ENCODE measurements around the gene CDC42BPA. TPM values are rescaled to one million over a fixed set of nuclear protein-coding genes. Genes with fewer than 3 reads are reported as not detected.

Gene CDC42BPA
- total RNA-seq, 2 experiments from 2014 or later = 0.32 to 0.89 TPM

- H3K4me1 Mint-ChIP-seq (ENCODE audit: low read depth) = peaks cover 2% of the 10 kb centered on the region
- H3K36me3 Mint-ChIP-seq (ENCODE audit: low read depth) = no peaks in the 10 kb centered on the region
- ChIA-PET CTCF (no interaction called here), POLR2A (interaction anchor here (0.9 kb wide), 1 partner anchor 10 kb away, joined by 4 read pairs; no protein-coding TSS in a partner anchor)
- H3K9me3 Mint-ChIP-seq (ENCODE audit: insufficient read depth) = no peaks in the 10 kb centered on the region
- no peak overlapping the region for H3K4me3 Mint-ChIP-seq
- H3K27ac Mint-ChIP-seq = no peak overlapping the region
- H3K27me3 Mint-ChIP-seq (ENCODE audit: low read depth) = no peaks in the 10 kb centered on the region
- DNase-seq (no peak), ATAC-seq (no peak)
These were observed 369.8 kb downstream of the CDC42BPA start for GRCh38 chr1:226948480-226948879.

- H3K27me3 Mint-ChIP-seq (ENCODE audit: low read depth) = no peaks in the 10 kb centered on the region
- no peak for ATAC-seq
- no peak for DNase-seq
- CTCF ChIA-PET = no interaction called here
- no peaks in the 10 kb centered on the region for H3K36me3 Mint-ChIP-seq (ENCODE audit: low read depth)
- no peak overlapping the region for H3K4me3 Mint-ChIP-seq
- H3K27ac Mint-ChIP-seq = no peak overlapping the region
- no peaks in the 10 kb centered on the region for H3K9me3 Mint-ChIP-seq (ENCODE audit: insufficient read depth)
- POLR2A ChIA-PET = interaction anchor here (0.9 to 1.0 kb wide), 2 partner anchors 9 kb away, joined by 4 read pairs; no protein-coding TSS in a partner anchor
- peaks cover 2% of the 10 kb centered on the region for H3K4me1 Mint-ChIP-seq (ENCODE audit: low read depth)
These were observed 370.2 kb downstream of the CDC42BPA start for GRCh38 chr1:226948051-226948450.

GRCh38 chr1:226946841-226947240 is 371.5 kb downstream of the CDC42BPA start:
- Mint-ChIP-seq H3K4me3 (no peak overlapping the region), H3K4me1 (ENCODE audit: low read depth) (peaks cover 2% of the 10 kb centered on the region), H3K36me3 (ENCODE audit: low read depth) (no peaks in the 10 kb centered on the region), H3K27me3 (ENCODE audit: low read depth) (no peaks in the 10 kb centered on the region), H3K9me3 (ENCODE audit: insufficient read depth) (no peaks in the 10 kb centered on the region), H3K27ac (no peak overlapping the region)
- DNase-seq (no peak), ATAC-seq (no peak)
- CTCF ChIA-PET = interaction anchor here (1.4 kb wide), 1 partner anchor 188 kb away, joined by 3 read pairs; no protein-coding TSS in a partner anchor
- POLR2A ChIA-PET = interaction anchor here (1.0 kb wide), 1 partner anchor 8 kb away, joined by 4 read pairs; no protein-coding TSS in a partner anchor

GRCh38 chr1:226946285-226946684 is 372.0 kb downstream of the CDC42BPA start:
- Mint-ChIP-seq H3K36me3 (ENCODE audit: low read depth) (no peaks in the 10 kb centered on the region), H3K4me1 (ENCODE audit: low read depth) (peaks cover 2% of the 10 kb centered on the region), H3K27ac (no peak overlapping the region), H3K27me3 (ENCODE audit: low read depth) (no peaks in the 10 kb centered on the region), H3K9me3 (ENCODE audit: insufficient read depth) (no peaks in the 10 kb centered on the region), H3K4me3 (no peak overlapping the region)
- DNase-seq = no peak
- ChIA-PET POLR2A (no interaction called here), CTCF (interaction anchor here (1.4 kb wide), 1 partner anchor 189 kb away, joined by 3 read pairs; no protein-coding TSS in a partner anchor)
- no peak for ATAC-seq

GRCh38 chr1:226945858-226946245 is 372.4 kb downstream of the CDC42BPA start:
- H3K9me3 Mint-ChIP-seq (ENCODE audit: insufficient read depth) = no peaks in the 10 kb centered on the region
- CTCF ChIA-PET = no interaction called here
- H3K36me3 Mint-ChIP-seq (ENCODE audit: low read depth) = no peaks in the 10 kb centered on the region
- ATAC-seq (no peak), DNase-seq (no peak)
- H3K27ac Mint-ChIP-seq = no peak overlapping the region
- H3K4me3 Mint-ChIP-seq = no peak overlapping the region
- H3K4me1 Mint-ChIP-seq (ENCODE audit: low read depth) = peaks cover 6% of the 10 kb centered on the region
- no peaks in the 10 kb centered on the region for H3K27me3 Mint-ChIP-seq (ENCODE audit: low read depth)
- POLR2A ChIA-PET = no interaction called here

GRCh38 chr1:226945106-226945857 is 373.0 kb downstream of the CDC42BPA start:
- POLR2A ChIA-PET = no interaction called here
- peak; percentile 19 for DNase-seq
- Mint-ChIP-seq H3K27me3 (ENCODE audit: low read depth) (no peaks in the 10 kb centered on the region), H3K36me3 (ENCODE audit: low read depth) (no peaks in the 10 kb centered on the region), H3K4me1 (ENCODE audit: low read depth) (peaks cover 10% of the 10 kb centered on the region), H3K4me3 (no peak overlapping the region), H3K27ac (no peak overlapping the region), H3K9me3 (ENCODE audit: insufficient read depth) (no peaks in the 10 kb centered on the region)
- CTCF ChIA-PET = no interaction called here
- no peak for ATAC-seq

GRCh38 chr1:226943927-226944326 is 374.4 kb downstream of the CDC42BPA start:
- POLR2A ChIA-PET = no interaction called here
- Mint-ChIP-seq H3K27me3 (ENCODE audit: low read depth) (no peaks in the 10 kb centered on the region), H3K9me3 (ENCODE audit: insufficient read depth) (no peaks in the 10 kb centered on the region), H3K36me3 (ENCODE audit: low read depth) (no peaks in the 10 kb centered on the region), H3K4me1 (ENCODE audit: low read depth) (peaks cover 10% of the 10 kb centered on the region), H3K4me3 (no peak overlapping the region), H3K27ac (no peak overlapping the region)
- CTCF ChIA-PET = no interaction called here
- DNase-seq (no peak), ATAC-seq (no peak)

- ChIA-PET POLR2A (no interaction called here), CTCF (no interaction called here)
- Mint-ChIP-seq H3K4me1 (ENCODE audit: low read depth) (peaks cover 18% of the 10 kb centered on the region), H3K27me3 (ENCODE audit: low read depth) (no peaks in the 10 kb centered on the region), H3K9me3 (ENCODE audit: insufficient read depth) (no peaks in the 10 kb centered on the region), H3K36me3 (ENCODE audit: low read depth) (no peaks in the 10 kb centered on the region), H3K27ac (no peak overlapping the region), H3K4me3 (no peak overlapping the region)
- DNase-seq (peak; percentile 17), ATAC-seq (no peak)
These were observed 375.1 kb downstream of the CDC42BPA start for GRCh38 chr1:226943156-226943555.

GRCh38 chr1:226942392-226942791 is 375.9 kb downstream of the CDC42BPA start:
- ATAC-seq (no peak), DNase-seq (no peak)
- Mint-ChIP-seq H3K4me3 (no peak overlapping the region), H3K4me1 (ENCODE audit: low read depth) (peaks cover 25% of the 10 kb centered on the region), H3K9me3 (ENCODE audit: insufficient read depth) (peaks cover 3% of the 10 kb centered on the region), H3K27ac (no peak overlapping the region), H3K27me3 (ENCODE audit: low read depth) (no peaks in the 10 kb centered on the region), H3K36me3 (ENCODE audit: low read depth) (no peaks in the 10 kb centered on the region)
- ChIA-PET POLR2A (no interaction called here), CTCF (no interaction called here)

DNA sequence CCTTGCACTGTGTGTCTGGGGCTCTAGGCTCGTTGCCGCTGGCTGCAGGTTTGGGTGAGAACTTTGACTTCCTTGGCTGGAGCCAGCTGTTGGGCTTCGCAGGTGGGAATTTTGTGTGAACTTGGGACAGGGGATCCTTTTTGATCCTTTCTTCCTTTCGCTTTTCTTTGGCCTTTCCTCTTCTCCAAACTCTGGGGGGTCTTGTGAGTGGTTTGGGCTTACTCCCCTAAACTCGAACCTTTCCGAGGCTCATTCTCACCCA is 377.6 kb downstream of the CDC42BPA start:
- ATAC-seq (no peak), DNase-seq (no peak)
- H3K27me3 Mint-ChIP-seq (ENCODE audit: low read depth) = no peaks in the 10 kb centered on the region
- POLR2A ChIA-PET = interaction anchor here (4.3 kb wide), 1 partner anchor 57 kb away, joined by 26 read pairs; no protein-coding TSS in a partner anchor
- H3K4me3 Mint-ChIP-seq = peak overlapping the region; percentile 84
- CTCF ChIA-PET = no interaction called here
- H3K36me3 Mint-ChIP-seq (ENCODE audit: low read depth) = peaks cover 2% of the 10 kb centered on the region
- peaks cover 11% of the 10 kb centered on the region for H3K9me3 Mint-ChIP-seq (ENCODE audit: insufficient read depth)
- peaks cover 25% of the 10 kb centered on the region for H3K4me1 Mint-ChIP-seq (ENCODE audit: low read depth)
- H3K27ac Mint-ChIP-seq = peak overlapping the region; percentile 76

DNA sequence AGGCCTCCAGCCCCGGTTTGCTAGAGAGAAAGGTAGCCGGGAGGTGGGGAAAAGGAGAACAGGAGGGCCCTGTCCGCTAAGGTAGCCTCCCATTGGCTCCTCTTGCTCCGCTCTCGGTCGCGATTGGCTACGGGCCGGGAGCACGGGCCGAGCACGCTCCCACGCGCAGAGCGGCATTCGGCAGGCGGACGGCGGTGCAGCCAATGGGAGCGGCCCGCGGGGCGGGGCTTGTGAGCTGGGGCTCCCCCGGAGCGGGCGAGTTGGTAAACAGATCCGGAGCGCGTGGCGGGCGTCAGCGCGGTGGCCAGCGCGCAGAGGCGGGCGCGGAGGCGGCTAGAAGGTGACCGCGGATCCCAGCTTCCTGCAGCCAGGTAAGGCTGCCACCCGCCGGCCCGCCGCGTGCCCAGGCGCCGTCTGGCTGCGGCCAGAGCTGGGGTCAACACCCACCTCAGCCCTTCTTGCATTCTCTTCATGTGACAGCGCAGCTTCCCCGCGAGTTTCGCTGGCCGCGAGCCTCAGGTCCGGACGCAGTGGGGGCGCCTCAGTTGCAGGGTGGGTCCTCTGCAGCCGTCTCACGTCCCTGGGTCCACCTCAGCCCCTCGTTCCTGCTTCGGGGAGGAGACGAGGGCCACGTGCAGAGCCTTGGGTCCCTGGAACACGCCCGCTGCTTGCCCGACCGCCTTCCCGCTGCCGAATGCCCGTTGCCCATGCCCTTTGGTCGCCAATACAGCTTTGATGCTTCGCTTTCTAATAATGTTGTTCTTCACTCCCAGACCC is 378.1 kb downstream of the CDC42BPA start, which contains the start of gene COQ8A:
Gene COQ8A (plus strand): TSS at position 266 of the 777 bp plus-strand sequence. CDS start 21,092 bp downstream, outside the sequence.
- DNase-seq (peak; percentile 99), ATAC-seq (peak; percentile 97)
- Mint-ChIP-seq H3K9me3 (ENCODE audit: insufficient read depth) (peaks cover 16% of the 10 kb centered on the region), H3K4me1 (ENCODE audit: low read depth) (peaks cover 25% of the 10 kb centered on the region), H3K4me3 (peak within 1 kb of the TSS; percentile 84), H3K27me3 (ENCODE audit: low read depth) (no peaks in the 10 kb centered on the region), H3K36me3 (ENCODE audit: low read depth) (peaks cover 5% of the 10 kb centered on the region), H3K27ac (peak within 1 kb of the TSS; percentile 96)
- ChIA-PET POLR2A (interaction anchor here (0.7 to 4.3 kb wide), 7 partner anchors 9 to 379 kb away, joined by 3 to 26 read pairs (median 3); no protein-coding TSS in a partner anchor), CTCF (interaction anchor here (0.8 to 2.1 kb wide), 2 partner anchors 25 to 28 kb away, joined by 4 to 5 read pairs; no protein-coding TSS in a partner anchor)

All from activated CD8-positive, alpha-beta T cell treated with anti-CD3 and anti-CD28 coated beads, Interleukin-2, amount 10 ng/mL, durations not matched to agents 7 days and 5 days (primary cell).